Kidney epithelial cell (primary cell): ENCODE data around the gene RUNX1. TPM values are rescaled to one million over a fixed set of nuclear protein-coding genes. Genes with fewer than 3 reads are reported as not detected.

ENCODE experiments used
- DNase-seq: peaks from one replicate; pipeline ENCODE4 v3.0.0-alpha.2; 2010; ENCODE audit warnings: low read depth
- H3K27me3 ChIP-seq: 2 replicates; pipeline ENCODE4 v1.6.0; 2011; ENCODE audit warnings: low read length; ENCODE audit not compliant: control insufficient read depth, insufficient read depth
- H3K36me3 ChIP-seq: 2 replicates; pipeline ENCODE4 v1.5.1; 2011; ENCODE audit warnings: low read length; ENCODE audit not compliant: control insufficient read depth, insufficient read depth
- H3K4me3 ChIP-seq: 2 replicates; pipeline ENCODE4 v1.5.1; 2011; ENCODE audit warnings: low read depth, mild to moderate bottlenecking, control low read depth, low read length
- total RNA-seq: library from RNA; depleted of rRNA; stranded (reverse); fragments of >200 nt; gene quantifications from 2 replicates; pipeline ENCODE4 v1.2.3, GENCODE V29; 2015
- TF ChIP-seq, protein P1 (sequence below): IDR thresholded peaks from 2 replicates; pipeline ENCODE4 v1.5.1; 2011; ENCODE audit warnings: mild to moderate bottlenecking, moderate library complexity, low read length, control low read depth, inconsistent platforms; ENCODE audit not compliant: insufficient read depth, poor library complexity, severe bottlenecking

The RUNX1 gene
- total RNA-seq, 1 donor from 2014 or later: 43.0 TPM

DNA sequence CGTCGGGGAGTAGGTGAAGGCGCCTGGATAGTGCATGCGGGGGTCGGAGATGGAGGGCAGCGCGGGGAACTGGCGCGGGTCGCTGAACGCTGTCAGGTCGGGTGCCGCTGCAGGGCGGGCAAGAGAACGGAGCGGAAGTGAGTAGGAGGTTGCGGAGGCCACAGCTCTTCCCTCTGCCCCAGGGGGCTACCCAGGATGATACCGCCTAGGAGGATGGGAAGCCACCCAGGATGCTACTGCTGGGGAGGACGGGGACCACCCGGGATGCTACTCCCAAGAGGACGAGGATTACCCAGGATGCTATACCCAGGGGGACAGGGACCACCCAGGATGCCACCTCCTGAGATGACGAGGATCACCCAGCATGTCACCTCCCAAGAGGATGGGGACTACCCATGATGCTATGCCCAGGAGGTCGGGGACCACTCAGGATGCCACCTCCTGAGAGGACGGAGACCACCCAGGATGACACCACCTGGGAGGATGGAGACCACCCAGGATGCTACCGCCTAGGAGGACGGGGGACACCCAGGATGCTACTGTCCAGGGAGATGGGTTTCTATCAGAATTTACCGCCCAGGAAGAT is 256.5 kb downstream of the RUNX1 start:
- Histone ChIP-seq H3K36me3 (no peaks in the 10 kb centered on the region), H3K4me3 (no peak overlapping the region), H3K27me3 (no peaks in the 10 kb centered on the region)
- DNase-seq: no peak
- TF ChIP-seq, protein P1, sequence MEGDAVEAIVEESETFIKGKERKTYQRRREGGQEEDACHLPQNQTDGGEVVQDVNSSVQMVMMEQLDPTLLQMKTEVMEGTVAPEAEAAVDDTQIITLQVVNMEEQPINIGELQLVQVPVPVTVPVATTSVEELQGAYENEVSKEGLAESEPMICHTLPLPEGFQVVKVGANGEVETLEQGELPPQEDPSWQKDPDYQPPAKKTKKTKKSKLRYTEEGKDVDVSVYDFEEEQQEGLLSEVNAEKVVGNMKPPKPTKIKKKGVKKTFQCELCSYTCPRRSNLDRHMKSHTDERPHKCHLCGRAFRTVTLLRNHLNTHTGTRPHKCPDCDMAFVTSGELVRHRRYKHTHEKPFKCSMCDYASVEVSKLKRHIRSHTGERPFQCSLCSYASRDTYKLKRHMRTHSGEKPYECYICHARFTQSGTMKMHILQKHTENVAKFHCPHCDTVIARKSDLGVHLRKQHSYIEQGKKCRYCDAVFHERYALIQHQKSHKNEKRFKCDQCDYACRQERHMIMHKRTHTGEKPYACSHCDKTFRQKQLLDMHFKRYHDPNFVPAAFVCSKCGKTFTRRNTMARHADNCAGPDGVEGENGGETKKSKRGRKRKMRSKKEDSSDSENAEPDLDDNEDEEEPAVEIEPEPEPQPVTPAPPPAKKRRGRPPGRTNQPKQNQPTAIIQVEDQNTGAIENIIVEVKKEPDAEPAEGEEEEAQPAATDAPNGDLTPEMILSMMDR: no peak

DNA sequence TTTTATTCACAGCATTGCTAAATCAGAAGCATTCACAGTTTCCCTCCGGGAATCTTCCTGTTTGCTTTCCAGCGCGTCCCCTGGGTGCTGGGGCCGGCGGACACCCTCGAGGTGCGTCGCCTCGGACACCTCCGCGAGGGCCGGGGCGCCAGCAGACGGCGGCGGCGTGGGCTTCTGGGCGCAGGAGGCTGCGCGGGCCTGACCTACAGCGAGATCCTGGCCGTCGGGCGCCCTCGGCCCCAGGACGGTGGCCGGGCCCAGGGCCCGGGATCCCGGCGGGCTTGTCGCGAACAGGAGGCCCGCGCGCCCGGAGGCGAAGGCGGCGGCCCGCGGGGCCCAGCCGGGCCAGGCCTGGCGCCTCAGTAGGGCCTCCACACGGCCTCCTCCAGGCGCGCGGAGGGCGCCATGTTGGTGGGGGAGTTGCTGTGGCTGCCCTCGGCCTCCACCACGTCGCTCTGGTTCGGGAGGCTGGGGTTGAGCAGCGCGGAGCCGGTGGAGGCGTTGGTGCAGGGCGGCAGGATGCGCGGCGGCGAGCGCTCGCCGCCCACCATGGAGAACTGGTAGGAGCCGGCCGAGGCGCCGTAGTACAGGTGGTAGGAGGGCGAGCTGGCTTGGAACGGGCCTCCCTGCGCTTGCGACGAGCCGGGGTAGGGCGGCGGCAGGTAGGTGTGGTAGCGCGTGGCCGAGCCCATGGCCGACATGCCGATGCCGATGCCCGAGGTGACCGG is 257.2 kb downstream of the RUNX1 start:
- no peaks in the 10 kb centered on the region for H3K27me3 ChIP-seq
- DNase-seq: no peak
- TF ChIP-seq, protein P1: no peak
- no peak overlapping the region for H3K4me3 ChIP-seq
- no peaks in the 10 kb centered on the region for H3K36me3 ChIP-seq

DNA sequence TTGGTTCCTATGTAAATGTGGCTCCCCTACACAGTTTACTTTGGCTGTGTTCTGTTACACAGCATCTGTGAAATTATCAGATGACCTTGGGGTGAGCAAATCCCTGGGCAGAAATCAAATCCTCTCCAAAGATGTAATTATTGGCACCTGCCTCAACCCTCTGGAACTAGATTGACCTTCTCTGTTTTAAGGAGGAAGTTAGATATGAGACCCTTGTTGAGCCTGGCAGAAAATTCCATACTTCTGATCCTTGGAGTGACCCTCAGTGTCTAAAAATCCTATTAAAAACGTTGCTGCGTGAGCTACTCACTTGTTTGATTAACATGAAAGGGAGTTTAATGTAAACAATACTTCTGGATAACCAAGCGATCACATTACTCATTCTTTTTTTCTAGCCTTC is 258.3 kb downstream of the RUNX1 start:
- TF ChIP-seq, protein P1: no peak
- no peaks in the 10 kb centered on the region for H3K36me3 ChIP-seq
- no peak for DNase-seq
- no peak overlapping the region for H3K4me3 ChIP-seq
- no peaks in the 10 kb centered on the region for H3K27me3 ChIP-seq

DNA sequence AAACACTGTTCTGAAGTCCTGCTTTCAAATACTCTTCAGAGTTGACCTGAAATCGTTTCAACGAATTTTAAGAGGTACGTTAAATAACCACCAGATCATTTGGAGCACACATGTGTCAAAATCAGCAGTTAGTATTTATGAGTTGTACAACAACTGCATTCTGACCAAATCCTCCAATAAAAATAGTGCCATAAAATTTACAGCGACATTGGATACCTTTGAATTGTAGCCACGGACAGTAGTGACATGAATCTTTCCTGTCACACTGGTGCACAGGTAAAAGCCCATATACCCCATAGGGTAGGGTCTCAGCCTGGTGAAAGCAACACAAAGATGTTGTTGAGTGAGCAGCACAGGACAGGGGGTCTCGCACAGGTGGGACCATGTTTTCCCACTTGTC is 258.8 kb downstream of the RUNX1 start:
- TF ChIP-seq, protein P1: no peak
- Histone ChIP-seq H3K36me3 (no peaks in the 10 kb centered on the region), H3K27me3 (no peaks in the 10 kb centered on the region), H3K4me3 (no peak overlapping the region)
- no peak for DNase-seq

DNA sequence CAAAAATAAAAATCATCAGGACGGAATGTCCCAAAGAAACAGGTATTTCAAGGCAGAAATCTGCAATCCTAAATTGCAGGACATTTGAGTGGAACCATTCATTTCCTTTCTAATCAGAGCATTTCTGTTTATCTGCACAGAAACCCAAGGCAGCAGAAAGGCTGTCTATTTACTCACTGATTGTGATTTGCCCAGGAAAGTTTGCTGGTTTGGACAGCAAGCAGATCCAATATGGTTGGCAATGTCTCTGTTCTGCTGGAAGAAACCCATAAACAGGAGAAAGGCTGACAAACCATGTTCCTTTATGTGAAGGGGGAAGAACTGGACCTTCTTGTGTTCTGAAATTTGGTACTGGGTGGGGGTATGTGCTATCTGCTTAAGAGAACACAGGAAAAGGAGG is 260.2 kb downstream of the RUNX1 start:
- Histone ChIP-seq H3K36me3 (no peaks in the 10 kb centered on the region), H3K4me3 (no peak overlapping the region), H3K27me3 (no peaks in the 10 kb centered on the region)
- TF ChIP-seq, protein P1: no peak
- no peak for DNase-seq

DNA sequence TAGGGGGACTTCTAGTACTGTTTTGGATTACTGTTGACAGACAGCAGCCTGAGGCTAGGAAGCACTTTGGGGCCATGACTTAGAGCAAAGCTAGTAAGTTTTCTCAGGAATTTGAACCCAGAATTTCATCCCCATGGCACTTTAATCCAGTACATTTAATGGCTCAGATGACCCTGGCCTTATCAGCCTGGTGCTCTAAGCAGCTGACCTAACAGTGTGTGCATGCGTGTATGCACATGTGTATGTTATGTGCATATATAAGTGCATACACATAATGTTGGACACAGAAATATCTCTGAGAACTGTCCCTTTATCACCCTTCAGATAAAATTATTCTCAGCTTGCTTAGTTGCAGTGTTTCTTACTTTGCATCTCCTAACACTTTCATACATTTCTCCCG is 265.3 kb downstream of the RUNX1 start:
- no peak overlapping the region for H3K4me3 ChIP-seq
- no peaks in the 10 kb centered on the region for H3K27me3 ChIP-seq
- TF ChIP-seq, protein P1: no peak
- no peaks in the 10 kb centered on the region for H3K36me3 ChIP-seq
- DNase-seq: no peak
